Natural killer cell (primary cell): Measurements from ENCODE around the gene CDH18. TPM values are rescaled to one million over a fixed set of nuclear protein-coding genes. Genes with fewer than 3 reads are reported as not detected.

ENCODE experiments used
- ATAC-seq, 3 donors: fragments of 150-1000 bp in 2 of 3; fragments of 200-7000 bp in 1 of 3; cut with Tn5 transposase; 1 replicate in 1 of 3; 2 replicates in 2 of 3; pipeline ENCODE4 v1.10.0; 2021; ENCODE audit warnings: mild to moderate bottlenecking in 2 of 3, moderate library complexity in 2 of 3
- DNase-seq, 2 donors: peaks; one replicate each; pipeline versions ENCODE4 v3.0.0 to v3.0.0-alpha.2; 2013 to 2021; ENCODE audit warnings: mixed read lengths in 1 of 2
- H3K27ac ChIP-seq: one replicate; pipeline ENCODE4 v1.5.1; 2013; ENCODE audit warnings: mild to moderate bottlenecking, low read length
- H3K27me3 ChIP-seq: one replicate; pipeline ENCODE4 v1.6.1; 2013; ENCODE audit warnings: low read length; ENCODE audit not compliant: control insufficient read depth, insufficient read depth
- H3K36me3 ChIP-seq: one replicate; pipeline ENCODE4 v1.6.1; 2013; ENCODE audit warnings: low read length; ENCODE audit not compliant: control insufficient read depth, insufficient read depth
- H3K4me1 ChIP-seq: one replicate; pipeline ENCODE4 v1.6.1; 2013; ENCODE audit warnings: low read length; ENCODE audit not compliant: control insufficient read depth, insufficient read depth
- H3K4me3 ChIP-seq: one replicate; pipeline ENCODE4 v1.5.1; 2013; ENCODE audit warnings: low read length
- H3K9me3 ChIP-seq: one replicate; pipeline ENCODE4 v1.6.1; 2013; ENCODE audit warnings: low read length; ENCODE audit not compliant: control insufficient read depth, insufficient read depth
- H3K27ac Mint-ChIP-seq, 2 donors: one replicate each; pipeline ENCODE4 v1.8.0; 2022; ENCODE audit warnings: mild to moderate bottlenecking in 2 of 2, mixed read lengths in 2 of 2, moderate library complexity in 1 of 2
- H3K27me3 Mint-ChIP-seq, 2 donors: one replicate each; pipeline ENCODE4 v1.8.0; 2022; ENCODE audit warnings: low read depth in 2 of 2, mixed read lengths in 2 of 2
- H3K36me3 Mint-ChIP-seq: one replicate; pipeline ENCODE4 v1.8.0; 2022; ENCODE audit warnings: mixed read lengths
- H3K4me1 Mint-ChIP-seq, 2 donors: one replicate each; pipeline ENCODE4 v1.8.0; 2022; ENCODE audit warnings: mixed read lengths in 2 of 2
- H3K4me3 Mint-ChIP-seq: one replicate; pipeline ENCODE4 v1.8.0; 2022; ENCODE audit warnings: mild to moderate bottlenecking, moderate library complexity, mixed read lengths
- H3K9me3 Mint-ChIP-seq, 2 donors: one replicate each; pipeline ENCODE4 v1.8.0; 2022; ENCODE audit warnings: mixed read lengths in 2 of 2
- CTCF ChIP-seq: fragments of 200-600 bp; IDR thresholded peaks from one replicate; pipeline ENCODE4 v1.8.0; 2022; ENCODE audit warnings: antibody characterized with exemption
- WGBS: methylation state at CpG from one replicate; pipeline ENCODE4 v1.1.7; 2013; ENCODE audit warnings: missing lambda C conversion rate; ENCODE audit not compliant: insufficient coverage; 5-methylcytosine and 5-hydroxymethylcytosine counted together
- intact Hi-C: fragments of 100-400 bp; cut with micrococcal nuclease; formaldehyde crosslinking; loops from one replicate; pipeline ENCODE4 v1.14.2; 2022
- total RNA-seq, 4 donors: library from RNA; stranded (reverse); fragments of 120-200 nt in 1 of 4; gene quantifications; one replicate each; pipeline versions ENCODE4 v1.2.3 to v1.2.4, GENCODE V29; 2013 to 2022

CDH18 gene
- total RNA-seq, 3 donors from 2014 or later (not counting 1 experiment from before 2014, with no cell fraction given) = not detected

- Histone ChIP-seq H3K36me3 (no peaks in the 10 kb centered on the region), H3K4me1 (no peaks in the 10 kb centered on the region), H3K27ac (no peak overlapping the region), H3K9me3 (no peaks in the 10 kb centered on the region), H3K4me3 (no peak overlapping the region), H3K27me3 (no peaks in the 10 kb centered on the region)
- WGBS = 80% methylated on average over 3 of the region's 3 CpGs
- Mint-ChIP-seq H3K27me3 (no peaks in the 10 kb centered on the region), H3K9me3 (peaks cover 11 to 14% of the 10 kb centered on the region in 2 donors), H3K27ac (no peak overlapping the region), H3K36me3 (no peaks in the 10 kb centered on the region), H3K4me3 (no peak overlapping the region), H3K4me1 (no peaks in the 10 kb centered on the region)
- DNase-seq (no peak), ATAC-seq (no peak)
- no peak for TF ChIP-seq CTCF
- intact Hi-C loops = no loop called here
Observed at GRCh38 chr5:19488786-19489185, 499.2 kb downstream of the CDH18 start.

GRCh38 chr5:19487480-19487879, 500.5 kb downstream of the CDH18 start:
- no peaks in the 10 kb centered on the region for H3K27me3 ChIP-seq
- no peak for DNase-seq
- Mint-ChIP-seq H3K27ac (no peak overlapping the region), H3K9me3 (peaks cover 14 to 18% of the 10 kb centered on the region in 2 donors), H3K27me3 (no peaks in the 10 kb centered on the region), H3K36me3 (peaks cover 5% of the 10 kb centered on the region), H3K4me1 (no peaks in the 10 kb centered on the region), H3K4me3 (no peak overlapping the region)
- no peak for TF ChIP-seq CTCF
- H3K4me3 ChIP-seq = no peak overlapping the region
- no peaks in the 10 kb centered on the region for H3K4me1 ChIP-seq
- no peak overlapping the region for H3K27ac ChIP-seq
- no peaks in the 10 kb centered on the region for H3K9me3 ChIP-seq
- intact Hi-C loops = no loop called here
- ATAC-seq = no peak
- H3K36me3 ChIP-seq = no peaks in the 10 kb centered on the region

DNA sequence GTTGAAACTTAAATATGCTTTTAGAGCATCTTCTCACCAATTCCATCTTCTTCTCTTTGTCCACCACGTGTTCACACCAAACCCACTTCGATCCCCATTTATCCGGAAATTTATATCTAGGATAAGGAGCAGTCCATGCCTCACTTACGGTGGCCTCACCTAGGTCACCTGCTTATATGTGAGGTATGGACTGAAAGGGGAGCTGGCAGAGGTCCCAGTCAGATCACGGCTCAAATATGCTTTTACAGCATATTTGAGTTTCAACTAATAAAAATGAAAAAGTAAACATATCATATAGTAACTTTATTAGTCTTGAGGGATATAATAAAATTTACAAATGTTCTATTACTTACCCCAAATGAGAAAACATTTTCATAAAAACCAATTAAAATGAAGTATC, 508.4 kb downstream of the CDH18 start:
- no peak overlapping the region for H3K27ac ChIP-seq
- Mint-ChIP-seq H3K27ac (no peak overlapping the region), H3K27me3 (no peaks in the 10 kb centered on the region), H3K4me1 (no peaks in the 10 kb centered on the region), H3K4me3 (no peak overlapping the region), H3K36me3 (peaks cover 14% of the 10 kb centered on the region), H3K9me3 (peaks cover 25 to 27% of the 10 kb centered on the region in 2 donors)
- no peak for ATAC-seq
- WGBS = 78% methylated on average over 4 of the region's 5 CpGs
- no peaks in the 10 kb centered on the region for H3K4me1 ChIP-seq
- no peaks in the 10 kb centered on the region for H3K27me3 ChIP-seq
- no peak overlapping the region for H3K4me3 ChIP-seq
- intact Hi-C loops = no loop called here
- no peaks in the 10 kb centered on the region for H3K36me3 ChIP-seq
- no peak for TF ChIP-seq CTCF
- H3K9me3 ChIP-seq = no peaks in the 10 kb centered on the region
- DNase-seq = no peak

DNA sequence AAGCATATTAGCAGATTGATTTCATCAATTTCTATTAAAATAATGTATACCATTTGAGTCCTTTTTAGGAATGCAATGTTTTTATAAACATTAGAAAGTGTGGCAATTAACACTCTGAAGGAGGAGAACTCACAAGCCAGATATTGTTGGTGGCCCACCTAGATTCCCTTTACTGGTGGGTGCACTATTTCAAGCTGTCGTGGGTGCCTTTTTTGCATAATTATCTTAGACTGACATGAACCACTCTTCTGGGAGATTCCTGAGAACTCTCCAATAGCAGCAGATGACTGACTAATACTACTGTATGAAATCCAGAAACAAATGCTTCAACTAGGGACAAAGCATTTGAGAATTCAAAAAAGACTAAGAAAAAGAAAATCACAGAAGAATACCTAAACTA, 526.0 kb downstream of the CDH18 start:
- Mint-ChIP-seq H3K4me1 (no peaks in the 10 kb centered on the region), H3K27ac (no peak overlapping the region), H3K36me3 (peaks cover 7% of the 10 kb centered on the region), H3K4me3 (no peak overlapping the region), H3K27me3 (no peaks in the 10 kb centered on the region), H3K9me3 (peaks cover 11 to 19% of the 10 kb centered on the region in 2 donors)
- Histone ChIP-seq H3K27ac (no peak overlapping the region), H3K27me3 (no peaks in the 10 kb centered on the region), H3K4me1 (no peaks in the 10 kb centered on the region), H3K36me3 (no peaks in the 10 kb centered on the region), H3K9me3 (no peaks in the 10 kb centered on the region), H3K4me3 (no peak overlapping the region)
- ATAC-seq = no peak
- no peak for TF ChIP-seq CTCF
- intact Hi-C loops = no loop called here
- 81% methylated on average over 1 of the region's 1 CpG for WGBS
- no peak for DNase-seq
